ENCODE measurements around the gene GPRC5B. TPM values are rescaled to one million over a fixed set of nuclear protein-coding genes. Genes with fewer than 3 reads are reported as not detected.

The GPRC5B gene
- total RNA-seq, 1 donor, result 0.21 TPM

Other genes with a start within 250 kb of the GPRC5B start
- 3.3 TPM for gene KNOP1, start 166.6 kb downstream of the GPRC5B start, total RNA-seq
- 1.9 TPM for gene IQCK, start 166.6 kb downstream of the GPRC5B start, total RNA-seq
- gene GPR139, start 189.0 kb upstream of the GPRC5B start, total RNA-seq, result not detected